Tibial nerve (tissue), 4 donors: Measurements from ENCODE around the gene DHRS1. TPM values are rescaled to one million over a fixed set of nuclear protein-coding genes. Genes with fewer than 3 reads are reported as not detected.
A peak's percentile ranks its signal among the peaks of the same experiment; 100 is the strongest.

Experiments used
- DNase-seq, 2 donors: peaks; one replicate each; pipeline ENCODE4 v3.0.0-alpha.2; 2019; ENCODE audit warnings: low spot score in 2 of 2
- H3K27ac ChIP-seq, 4 donors: fragments of 200-600 bp; sonication (generic) in 3 of 4; one replicate each; pipeline ENCODE4 v1.5.1; 2017 to 2019; ENCODE audit warnings: mild to moderate bottlenecking in 1 of 4
- H3K27me3 ChIP-seq, 2 donors: fragments of 200-600 bp; sonication (generic) in 1 of 2; one replicate each; pipeline versions ENCODE4 v1.5.1 to v1.6.0; 2017 to 2019
- H3K36me3 ChIP-seq, 3 donors: fragments of 200-600 bp; sonication (generic); one replicate each; pipeline ENCODE4 v1.5.1; 2018 to 2019
- H3K4me1 ChIP-seq, 4 donors: fragments of 200-600 bp; sonication (generic) in 3 of 4; one replicate each; pipeline ENCODE4 v1.5.1; 2017 to 2019
- H3K4me3 ChIP-seq, 4 donors: fragments of 200-600 bp; sonication (generic) in 3 of 4; one replicate each; pipeline ENCODE4 v1.5.1; 2017 to 2019; ENCODE audit warnings: mild to moderate bottlenecking in 1 of 4, moderate library complexity in 1 of 4
- H3K9me3 ChIP-seq, 4 donors: fragments of 200-600 bp; sonication (generic) in 3 of 4; one replicate each; pipeline ENCODE4 v1.5.1; 2017 to 2019
- EP300 ChIP-seq, 2 donors: sonication (generic); formaldehyde crosslinking; IDR thresholded peaks; one replicate each; pipeline ENCODE4 v1.6.1; 2017; ENCODE audit warnings: antibody characterized with exemption in 2 of 2, mild to moderate bottlenecking in 1 of 2
- POLR2A ChIP-seq, 2 donors: fragments of 450-650 bp; IDR thresholded peaks; one replicate each; pipeline ENCODE4 v1.6.1; 2017; ENCODE audit warnings: antibody characterized with exemption in 2 of 2, mild to moderate bottlenecking in 2 of 2, moderate library complexity in 2 of 2
- WGBS, 2 donors: methylation state at CpG; one replicate each; pipeline ENCODE4 v1.1.5; 2018; 5-methylcytosine and 5-hydroxymethylcytosine counted together
- total RNA-seq, 4 donors: library from RNA; depleted of rRNA; stranded (reverse); fragments of >200 nt; gene quantifications; one replicate each; pipeline ENCODE4 v1.1.0, GENCODE V29; 2016
- TF ChIP-seq, protein P1 (sequence below), 5 experiments: fragments of 200-600 bp in 3 of 5; fragments of 450-650 bp in 2 of 5; sonication (generic) in 3 of 5; IDR thresholded peaks; one replicate each; pipeline ENCODE4 v1.5.1; 2016 to 2019; ENCODE audit warnings: antibody characterized with exemption in 5 of 5, mild to moderate bottlenecking in 3 of 5, moderate library complexity in 2 of 5

DHRS1 gene
- total RNA-seq, 4 donors from 2014 or later = 15.7 to 43.5 (median 22.6) TPM

DNA sequence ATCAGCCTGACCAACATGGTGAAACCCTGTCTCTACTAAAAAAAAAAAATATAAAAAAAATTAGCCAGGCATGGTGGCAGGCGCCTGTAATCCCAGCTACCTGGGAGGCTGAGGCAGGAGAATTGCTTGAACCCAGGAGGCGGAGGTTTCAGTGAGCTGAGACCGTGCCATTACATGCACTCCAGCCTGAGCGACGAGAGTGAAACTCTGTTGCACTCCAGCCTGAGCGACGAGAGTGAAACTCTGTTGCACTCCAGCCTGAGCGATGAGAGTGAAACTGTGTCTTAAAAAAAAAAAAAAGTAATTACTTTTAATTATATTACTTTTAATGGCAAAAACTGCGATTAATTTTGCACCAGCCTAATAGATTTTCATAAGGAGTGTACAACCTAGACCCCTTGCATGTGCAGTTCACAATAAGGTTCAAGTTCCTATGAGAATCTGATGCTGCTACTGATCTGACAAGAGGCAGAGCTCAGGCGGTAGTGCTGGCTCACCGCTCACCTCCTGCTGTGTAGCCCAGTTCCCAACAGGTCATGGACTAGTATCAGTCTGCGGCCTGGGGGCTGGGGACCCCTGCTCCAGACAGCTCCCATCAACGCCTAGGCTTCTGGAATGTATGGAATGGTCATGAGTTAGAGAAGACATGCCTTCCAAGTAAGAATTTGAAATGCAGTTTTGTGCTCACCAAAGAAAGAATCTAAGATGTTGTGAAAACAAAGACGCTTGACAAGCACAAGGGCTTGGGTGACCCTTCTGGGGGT, 21.8 kb upstream of the DHRS1 start:
- TF ChIP-seq, protein P1, sequence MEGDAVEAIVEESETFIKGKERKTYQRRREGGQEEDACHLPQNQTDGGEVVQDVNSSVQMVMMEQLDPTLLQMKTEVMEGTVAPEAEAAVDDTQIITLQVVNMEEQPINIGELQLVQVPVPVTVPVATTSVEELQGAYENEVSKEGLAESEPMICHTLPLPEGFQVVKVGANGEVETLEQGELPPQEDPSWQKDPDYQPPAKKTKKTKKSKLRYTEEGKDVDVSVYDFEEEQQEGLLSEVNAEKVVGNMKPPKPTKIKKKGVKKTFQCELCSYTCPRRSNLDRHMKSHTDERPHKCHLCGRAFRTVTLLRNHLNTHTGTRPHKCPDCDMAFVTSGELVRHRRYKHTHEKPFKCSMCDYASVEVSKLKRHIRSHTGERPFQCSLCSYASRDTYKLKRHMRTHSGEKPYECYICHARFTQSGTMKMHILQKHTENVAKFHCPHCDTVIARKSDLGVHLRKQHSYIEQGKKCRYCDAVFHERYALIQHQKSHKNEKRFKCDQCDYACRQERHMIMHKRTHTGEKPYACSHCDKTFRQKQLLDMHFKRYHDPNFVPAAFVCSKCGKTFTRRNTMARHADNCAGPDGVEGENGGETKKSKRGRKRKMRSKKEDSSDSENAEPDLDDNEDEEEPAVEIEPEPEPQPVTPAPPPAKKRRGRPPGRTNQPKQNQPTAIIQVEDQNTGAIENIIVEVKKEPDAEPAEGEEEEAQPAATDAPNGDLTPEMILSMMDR (IDR thresholded peaks at IDR 0.05) = no peak
- TF ChIP-seq EP300 (IDR thresholded peaks at IDR 0.05) = no peak
- TF ChIP-seq POLR2A (IDR thresholded peaks at IDR 0.05) = no peak
- Histone ChIP-seq H3K27ac (no peak overlapping the region), H3K4me3 (no peak overlapping the region), H3K27me3 (peaks cover 0 to 26% of the 10 kb centered on the region in 2 donors), H3K4me1 (peaks cover 0 to 11% (median 3%) of the 10 kb centered on the region in 4 donors), H3K36me3 (no peaks in the 10 kb centered on the region), H3K9me3 (no peaks in the 10 kb centered on the region)
- DNase-seq = no peak
- WGBS, 2 donors = 76 to 77% methylated on average over 14 of the region's 14 CpGs

DNA sequence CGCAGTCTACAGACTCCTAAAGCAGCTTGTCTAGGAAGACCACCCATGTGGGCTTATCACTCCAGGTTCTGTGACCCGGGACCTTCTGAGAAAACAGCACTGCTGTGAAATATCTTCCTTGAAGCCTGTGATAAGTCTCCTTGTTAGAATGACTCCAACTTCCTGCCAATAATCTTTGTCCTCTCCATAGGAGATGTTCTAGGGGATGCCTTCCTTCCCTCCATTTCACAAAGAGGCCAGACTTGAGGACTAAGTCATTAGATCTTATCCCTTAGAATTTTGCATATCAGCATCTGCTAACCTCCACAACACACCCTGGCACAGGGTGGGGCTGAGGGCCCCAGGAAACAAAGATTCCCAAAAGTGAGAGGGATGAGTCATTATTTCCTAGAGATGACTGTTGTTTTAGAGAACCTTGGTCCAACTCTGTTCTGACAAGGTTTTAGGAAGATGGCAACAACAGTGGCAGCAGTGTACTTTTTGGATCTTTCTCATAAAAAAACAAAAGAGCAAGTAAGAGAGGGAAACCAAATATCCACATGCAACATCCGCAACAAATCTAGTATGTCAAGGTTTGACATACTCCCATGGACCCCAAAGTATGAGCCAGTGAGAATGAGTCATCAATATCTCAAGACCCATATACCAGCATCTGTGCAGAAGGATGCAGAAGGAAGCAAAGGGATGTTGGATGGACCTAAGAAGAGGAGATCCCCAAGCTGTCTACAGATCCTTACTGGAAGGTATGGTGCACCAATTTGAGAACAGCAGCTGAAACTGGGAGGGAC, 17.8 kb upstream of the DHRS1 start:
- WGBS, 2 donors = 79 to 86% methylated on average over 3 of the region's 3 CpGs
- Histone ChIP-seq H3K27me3 (peaks cover 0 to 33% of the 10 kb centered on the region in 2 donors), H3K4me1 (peaks cover 0 to 43% (median 18%) of the 10 kb centered on the region in 4 donors), H3K4me3 (no peak overlapping the region), H3K9me3 (no peaks in the 10 kb centered on the region), H3K36me3 (no peaks in the 10 kb centered on the region), H3K27ac (no peak overlapping the region)
- TF ChIP-seq EP300 (IDR thresholded peaks at IDR 0.05) (no peak), POLR2A (IDR thresholded peaks at IDR 0.05) (no peak)
- TF ChIP-seq, protein P1 (IDR thresholded peaks at IDR 0.05) = no peak
- no peak for DNase-seq

DNA sequence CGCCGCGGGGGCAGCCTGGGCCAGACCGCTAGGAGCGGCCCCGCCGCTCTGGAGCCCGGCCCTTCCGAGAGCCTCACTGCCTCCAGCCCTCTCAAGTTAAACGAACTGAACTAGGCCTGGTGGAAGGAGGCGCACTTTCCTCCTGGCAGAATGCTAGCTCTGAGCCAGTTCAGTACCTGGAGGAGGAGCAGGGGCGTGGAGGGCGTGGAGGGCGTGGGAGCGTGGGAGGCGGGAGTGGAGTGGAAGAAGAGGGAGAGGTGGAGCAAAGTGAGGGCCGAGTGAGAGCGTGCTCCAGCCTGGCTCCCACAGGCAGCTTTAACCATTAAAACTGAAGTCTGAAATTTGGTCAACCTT, 17.0 kb upstream of the DHRS1 start:
- Histone ChIP-seq H3K4me3 (no peak overlapping the region), H3K27me3 (peaks cover 0 to 27% of the 10 kb centered on the region in 2 donors), H3K4me1 (peaks cover 0 to 51% (median 19%) of the 10 kb centered on the region in 4 donors), H3K27ac (peak overlapping the region in 1 of 4 donors; percentile 47), H3K36me3 (no peaks in the 10 kb centered on the region), H3K9me3 (no peaks in the 10 kb centered on the region)
- TF ChIP-seq, protein P1 (IDR thresholded peaks at IDR 0.05) = no peak
- WGBS, 2 donors = 50 to 55% methylated on average over 13 to 18 of the region's 18 CpGs
- no peak for DNase-seq

DNA sequence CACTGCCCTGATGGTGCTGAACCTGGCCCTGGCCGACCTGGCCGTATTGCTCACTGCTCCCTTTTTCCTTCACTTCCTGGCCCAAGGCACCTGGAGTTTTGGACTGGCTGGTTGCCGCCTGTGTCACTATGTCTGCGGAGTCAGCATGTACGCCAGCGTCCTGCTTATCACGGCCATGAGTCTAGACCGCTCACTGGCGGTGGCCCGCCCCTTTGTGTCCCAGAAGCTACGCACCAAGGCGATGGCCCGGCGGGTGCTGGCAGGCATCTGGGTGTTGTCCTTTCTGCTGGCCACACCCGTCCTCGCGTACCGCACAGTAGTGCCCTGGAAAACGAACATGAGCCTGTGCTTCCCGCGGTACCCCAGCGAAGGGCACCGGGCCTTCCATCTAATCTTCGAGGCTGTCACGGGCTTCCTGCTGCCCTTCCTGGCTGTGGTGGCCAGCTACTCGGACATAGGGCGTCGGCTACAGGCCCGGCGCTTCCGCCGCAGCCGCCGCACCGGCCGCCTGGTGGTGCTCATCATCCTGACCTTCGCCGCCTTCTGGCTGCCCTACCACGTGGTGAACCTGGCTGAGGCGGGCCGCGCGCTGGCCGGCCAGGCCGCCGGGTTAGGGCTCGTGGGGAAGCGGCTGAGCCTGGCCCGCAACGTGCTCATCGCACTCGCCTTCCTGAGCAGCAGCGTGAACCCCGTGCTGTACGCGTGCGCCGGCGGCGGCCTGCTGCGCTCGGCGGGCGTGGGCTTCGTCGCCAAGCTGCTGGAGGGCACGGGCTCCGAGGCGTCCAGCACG, 16.4 kb upstream of the DHRS1 start:
- no peaks in the 10 kb centered on the region for H3K9me3 ChIP-seq
- 48 to 58% methylated on average over 41 to 63 of the region's 70 CpGs for WGBS, 2 donors
- H3K4me1 ChIP-seq = peaks cover 0 to 57% (median 22%) of the 10 kb centered on the region in 4 donors
- no peaks in the 10 kb centered on the region for H3K36me3 ChIP-seq
- peaks cover 0 to 27% of the 10 kb centered on the region in 2 donors for H3K27me3 ChIP-seq
- no peak for TF ChIP-seq POLR2A (IDR thresholded peaks at IDR 0.05)
- TF ChIP-seq, protein P1 (IDR thresholded peaks at IDR 0.05) = peak in 3 of 5 experiments; percentile 6 to 44 (median 23)
- H3K27ac ChIP-seq = peak overlapping the region in 1 of 4 donors; percentile 47
- no peak overlapping the region for H3K4me3 ChIP-seq
- DNase-seq = no peak
